ENCODE data around the gene ADAMTS4. TPM values are rescaled to one million over a fixed set of nuclear protein-coding genes. Genes with fewer than 3 reads are reported as not detected.
A peak's percentile ranks its signal among the peaks of the same experiment; 100 is the strongest.

Gene ADAMTS4
- total RNA-seq, 2 donors from 2014 or later: 1.0 to 3.3 TPM

DNA sequence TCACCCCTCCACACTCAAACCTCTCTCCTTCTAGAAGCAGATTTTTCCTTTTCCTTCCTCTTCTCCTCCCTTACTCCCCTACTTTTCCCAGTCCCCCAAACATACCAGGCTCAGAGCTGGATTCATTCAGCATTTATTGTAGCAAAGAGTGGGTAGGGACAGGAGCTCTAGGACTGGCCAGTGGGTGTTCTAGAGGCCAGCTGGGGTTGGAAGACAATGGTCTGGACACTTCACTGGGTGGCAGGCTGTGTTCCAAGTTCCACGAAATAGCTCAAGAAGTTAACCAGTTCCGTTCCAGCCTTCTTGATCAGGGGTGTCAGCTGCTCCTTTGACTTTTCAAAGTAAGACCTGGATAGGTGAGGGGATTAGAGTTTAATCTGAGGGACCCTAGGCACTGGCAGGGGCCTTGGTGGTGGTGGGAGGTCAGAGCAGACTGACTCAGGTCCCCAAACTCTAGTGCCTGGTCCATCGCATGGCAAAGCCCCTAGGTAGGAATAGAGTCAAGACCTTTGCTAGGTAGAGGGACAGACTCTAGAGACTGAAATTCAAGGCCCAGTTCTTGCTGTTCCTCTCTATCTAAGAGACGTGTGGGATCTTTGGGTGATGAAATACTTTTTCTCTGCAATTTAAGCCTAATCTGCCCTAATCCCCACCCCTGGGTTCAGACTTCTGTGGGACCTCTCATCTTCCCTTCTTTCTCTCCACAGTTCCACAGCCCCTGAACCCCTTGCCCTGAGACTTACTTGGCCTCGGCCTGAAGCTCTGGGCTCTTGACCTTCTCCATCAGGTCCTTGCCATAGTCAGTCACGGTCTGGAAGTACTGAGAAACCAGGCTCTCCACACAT, 23.5 kb upstream of the ADAMTS4 start:
- no peak for ATAC-seq

DNA sequence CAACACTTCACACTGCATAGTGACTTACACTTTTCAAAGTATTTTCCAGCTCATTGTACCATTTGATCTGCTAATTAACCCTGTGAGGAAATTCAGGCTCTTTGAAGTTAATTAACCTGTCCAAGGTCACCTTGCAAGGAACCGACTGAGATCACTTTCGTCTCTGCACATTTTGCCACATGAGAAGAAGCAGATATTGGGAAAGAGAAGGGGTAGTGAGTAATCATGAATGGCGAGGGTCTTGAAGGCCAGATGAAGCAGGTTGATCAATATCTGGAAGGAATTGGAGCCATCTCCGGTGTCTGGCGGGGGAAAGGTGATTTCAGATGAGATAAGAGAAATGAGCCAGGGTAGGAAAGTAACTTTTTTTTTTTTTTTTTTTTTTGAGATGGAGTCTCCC, 21.1 kb upstream of the ADAMTS4 start:
- DNase-seq (no peak), ATAC-seq (no peak)
- intact Hi-C loops (cut with DNase I, micrococcal nuclease): loop anchor here in 1 of 2 donors (10.0 kb wide), 1 partner anchor 165 kb away; no protein-coding TSS in a partner anchor

More for the DNA sequence above, 23.5 kb upstream of the ADAMTS4 start:
- intact Hi-C loops (cut with DNase I, micrococcal nuclease): loop anchor here in 1 of 2 donors (10.0 kb wide), 1 partner anchor 162 kb away; no protein-coding TSS in a partner anchor
- no peak for DNase-seq

DNA sequence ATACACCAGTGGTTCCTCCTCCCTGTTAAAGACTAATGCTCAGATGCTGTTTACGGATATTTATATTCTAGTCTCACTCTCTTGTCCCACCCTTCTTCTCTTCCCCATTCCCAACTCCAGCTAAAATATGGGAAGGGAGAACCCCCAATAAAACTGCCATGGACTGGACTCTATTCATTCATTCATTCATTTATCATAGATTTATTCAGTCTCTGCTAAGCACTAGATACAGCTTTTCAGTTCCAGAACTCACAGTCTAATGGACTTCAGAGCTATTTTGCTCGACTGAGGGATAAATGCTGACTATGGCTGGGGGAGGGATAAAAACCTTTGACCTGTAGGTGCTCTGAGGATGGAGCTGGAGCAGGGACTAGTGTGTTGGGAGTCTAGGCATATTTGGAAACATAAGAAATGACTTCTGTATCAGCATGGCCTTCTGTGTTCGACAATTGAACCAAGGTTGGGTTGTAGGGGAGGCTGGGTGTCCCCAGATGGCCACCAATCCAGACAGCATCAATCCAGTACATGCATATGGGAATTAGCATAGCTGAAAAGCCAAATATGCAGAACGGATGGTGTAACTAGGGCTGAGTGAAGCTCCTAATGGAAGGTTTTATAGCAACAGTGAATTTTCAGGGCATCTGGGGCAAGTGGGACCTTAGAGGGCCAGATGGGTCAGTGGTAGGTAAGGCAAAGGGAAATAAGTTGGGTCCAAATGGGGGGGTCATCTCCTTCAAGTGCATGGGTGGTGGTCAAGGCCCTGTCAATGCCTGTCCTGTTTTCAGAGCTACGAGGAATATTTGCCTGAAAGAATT, 20.4 kb upstream of the ADAMTS4 start:
- intact Hi-C loops (cut with DNase I, micrococcal nuclease): no loop called here
- DNase-seq (no peak), ATAC-seq (no peak)

DNA sequence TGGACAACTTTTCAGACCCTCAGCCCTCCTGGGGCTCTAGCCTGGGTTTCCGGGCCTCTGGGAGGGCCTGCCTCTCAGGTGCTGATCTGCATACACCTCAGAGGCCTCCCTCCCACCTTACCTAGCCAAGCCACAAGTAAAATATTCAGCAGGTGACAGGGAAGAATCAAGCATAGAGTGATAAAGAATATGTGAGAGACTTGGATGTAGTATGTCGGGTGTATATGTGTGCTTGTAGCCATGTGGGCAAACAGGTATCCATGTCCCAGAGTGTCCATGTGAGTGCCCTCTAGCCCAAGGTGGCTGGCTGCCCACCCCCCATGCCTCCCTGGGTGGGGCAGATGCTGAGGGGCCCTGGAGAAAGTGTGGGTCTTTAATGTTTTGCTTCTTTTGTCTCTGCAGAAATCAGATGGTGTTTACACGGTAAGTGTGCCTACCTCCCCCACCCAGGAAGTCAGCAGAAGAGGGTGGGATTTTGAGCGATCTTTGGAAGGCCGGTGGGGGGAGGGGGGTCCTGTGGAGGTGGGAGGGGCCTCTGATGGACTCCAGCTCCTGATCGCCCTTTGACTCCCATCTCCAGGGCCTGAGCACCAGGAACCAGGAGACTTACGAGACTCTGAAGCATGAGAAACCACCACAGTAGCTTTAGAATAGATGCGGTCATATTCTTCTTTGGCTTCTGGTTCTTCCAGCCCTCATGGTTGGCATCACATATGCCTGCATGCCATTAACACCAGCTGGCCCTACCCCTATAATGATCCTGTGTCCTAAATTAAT, 19.6 kb upstream of the ADAMTS4 start:
- intact Hi-C loops (cut with DNase I, micrococcal nuclease): no loop called here
- ATAC-seq (no peak), DNase-seq (no peak)

DNA sequence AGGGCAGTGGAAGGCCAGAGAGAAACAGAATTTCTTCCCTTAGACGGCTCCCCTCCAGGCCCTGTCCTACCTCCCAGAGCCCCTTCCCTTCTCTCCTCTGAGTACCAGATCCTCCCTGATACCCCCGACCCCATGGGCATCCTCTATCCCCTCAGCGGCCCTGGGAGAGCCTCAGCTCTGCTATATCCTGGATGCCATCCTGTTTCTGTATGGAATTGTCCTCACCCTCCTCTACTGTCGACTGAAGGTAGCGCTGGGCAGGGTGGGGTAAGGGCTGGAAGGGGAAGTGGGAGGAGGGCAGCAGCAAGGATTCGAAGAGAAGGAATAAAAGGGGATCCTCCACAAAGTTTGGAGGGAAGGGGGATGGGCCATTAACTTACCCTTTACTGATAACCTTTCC, 19.0 kb upstream of the ADAMTS4 start:
- ATAC-seq: no peak
- intact Hi-C loops (cut with DNase I, micrococcal nuclease): no loop called here
- DNase-seq: no peak

DNA sequence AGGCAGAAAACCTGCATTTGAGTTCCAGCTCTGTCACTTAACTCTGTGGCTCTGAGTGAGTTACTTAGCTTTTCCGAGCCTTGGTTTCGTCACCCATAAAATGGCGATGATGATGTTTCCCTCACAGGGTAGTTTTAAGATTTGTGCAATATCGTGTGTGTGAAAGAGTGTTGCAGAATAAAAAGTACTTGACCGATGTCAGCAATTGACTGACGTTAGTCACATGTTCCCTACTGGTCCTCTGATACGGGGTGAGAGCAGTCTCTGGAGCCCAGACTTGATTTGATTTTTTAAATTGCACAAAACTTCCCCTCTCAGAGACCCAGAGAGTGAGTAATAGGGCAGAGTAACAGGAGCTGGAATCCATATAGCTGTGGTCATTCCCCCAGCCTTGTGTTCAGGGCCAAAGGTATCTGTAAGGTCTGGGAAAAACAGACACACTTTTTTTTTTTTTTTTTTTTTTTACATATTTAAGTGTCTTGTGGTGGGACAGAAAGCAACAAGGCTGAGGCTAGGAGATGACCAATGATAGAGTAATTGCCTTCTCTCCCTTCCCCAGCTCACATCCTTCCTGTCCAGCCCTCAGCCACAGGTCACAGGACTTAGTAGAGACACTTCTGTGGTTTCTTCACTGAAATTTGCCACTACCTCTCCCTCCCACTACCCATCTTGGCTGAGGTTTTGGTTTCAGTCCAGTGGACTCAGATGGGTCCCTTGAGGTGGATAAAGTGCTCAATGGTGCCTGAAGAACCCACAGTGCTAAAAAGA, 18.3 kb upstream of the ADAMTS4 start:
- ATAC-seq (peak; percentile 29), DNase-seq (no peak)
- intact Hi-C loops (cut with DNase I, micrococcal nuclease): no loop called here

DNA sequence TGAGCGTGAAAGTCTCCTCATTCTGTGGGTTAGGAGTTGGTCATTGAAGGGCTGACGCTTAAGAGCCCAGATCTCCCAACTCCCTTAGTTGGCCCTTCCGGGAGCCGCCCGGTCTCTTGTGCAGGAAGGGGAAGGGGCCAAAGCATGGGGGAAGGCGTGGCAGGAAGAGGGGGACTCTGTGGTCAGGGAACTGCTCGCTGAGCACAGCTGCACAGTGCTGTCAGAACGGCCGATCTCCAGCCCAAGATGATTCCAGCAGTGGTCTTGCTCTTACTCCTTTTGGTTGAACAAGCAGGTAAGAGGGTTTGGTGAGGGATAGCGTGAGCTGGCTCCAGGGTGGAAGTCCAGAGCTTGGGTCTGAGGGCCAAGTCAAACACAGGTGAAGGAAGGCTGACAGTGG, 16.2 kb upstream of the ADAMTS4 start, which contains the start of gene FCER1G:
FCER1G (plus strand) TSS at position 220 of the 400 bp plus-strand sequence; CDS start at position 247, 27 bp downstream.
- peak in 1 of 2 donors; percentile 50 for DNase-seq
- peak; percentile 42 for ATAC-seq
- intact Hi-C loops (cut with DNase I, micrococcal nuclease): no loop called here

DNA sequence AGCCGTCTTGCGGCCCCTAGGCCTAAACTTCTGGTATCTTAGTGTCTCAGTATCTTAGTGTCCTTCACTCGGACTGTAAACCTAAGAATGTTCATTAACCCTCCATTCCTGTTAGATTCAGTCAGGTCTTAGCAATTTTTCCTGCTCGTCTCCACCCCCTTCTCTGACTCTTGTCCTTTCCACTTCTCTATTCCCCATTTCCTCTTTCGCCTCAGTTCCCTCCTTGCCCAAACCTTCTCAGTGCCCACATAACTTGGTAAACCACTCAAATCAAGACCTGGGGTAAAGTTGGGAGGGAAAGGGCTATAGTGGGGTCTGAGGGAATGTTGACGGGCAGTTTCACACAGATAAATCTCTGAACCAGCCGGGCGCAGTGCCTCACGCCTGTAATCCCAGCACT, 15.5 kb upstream of the ADAMTS4 start:
- no peak for ATAC-seq
- intact Hi-C loops (cut with DNase I, micrococcal nuclease): no loop called here
- DNase-seq: no peak

DNA sequence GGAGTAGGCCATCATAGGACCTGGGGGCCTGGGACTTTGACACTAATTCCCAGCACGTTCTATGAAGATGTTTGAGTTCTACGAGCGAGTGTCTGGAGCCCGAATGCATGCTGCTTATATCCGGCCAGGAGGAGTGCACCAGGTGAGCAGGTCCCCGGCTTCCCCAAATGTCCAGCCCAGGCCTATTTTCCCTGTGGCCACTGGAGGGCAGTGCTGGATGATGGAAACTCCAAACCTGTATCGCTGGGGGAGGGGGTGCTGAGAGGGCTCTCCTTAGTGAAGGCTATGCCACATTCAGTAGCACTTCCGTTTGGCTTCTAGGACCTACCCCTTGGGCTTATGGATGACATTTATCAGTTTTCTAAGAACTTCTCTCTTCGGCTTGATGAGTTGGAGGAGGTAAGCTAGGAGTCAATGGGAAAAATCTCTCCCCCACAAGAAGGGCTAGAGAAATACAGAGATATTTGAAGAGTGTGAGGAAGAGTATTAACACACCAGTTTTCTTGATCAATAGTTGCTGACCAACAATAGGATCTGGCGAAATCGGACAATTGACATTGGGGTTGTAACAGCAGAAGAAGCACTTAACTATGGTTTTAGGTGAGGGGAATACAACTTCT, 11.0 kb upstream of the ADAMTS4 start:
- ATAC-seq (peak; percentile 90), DNase-seq (peak; percentile 74 to 79)
- intact Hi-C loops (cut with DNase I, micrococcal nuclease): no loop called here

DNA sequence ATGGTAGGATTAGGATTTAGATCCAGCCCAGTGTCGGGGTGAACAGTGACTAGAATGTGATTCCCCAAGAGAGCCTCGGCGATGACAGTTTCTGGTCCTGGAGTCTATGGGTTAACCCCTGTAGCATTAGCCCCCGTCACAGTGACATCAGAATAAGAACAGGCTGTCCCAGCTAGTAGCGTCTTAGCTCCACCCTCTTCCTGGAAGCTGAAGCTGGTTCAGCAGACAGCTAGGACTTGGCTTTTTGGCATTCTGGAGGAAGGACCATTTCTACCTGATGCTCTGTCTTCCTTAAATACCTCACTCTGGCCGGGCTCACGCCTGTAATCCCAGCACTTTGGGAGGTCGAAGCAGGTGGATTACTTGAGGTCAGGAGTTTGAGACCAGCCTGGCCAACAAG, 8.3 kb upstream of the ADAMTS4 start:
- peak in 1 of 2 donors; percentile 55 for DNase-seq
- intact Hi-C loops (cut with DNase I, micrococcal nuclease): no loop called here
- no peak for ATAC-seq

DNA sequence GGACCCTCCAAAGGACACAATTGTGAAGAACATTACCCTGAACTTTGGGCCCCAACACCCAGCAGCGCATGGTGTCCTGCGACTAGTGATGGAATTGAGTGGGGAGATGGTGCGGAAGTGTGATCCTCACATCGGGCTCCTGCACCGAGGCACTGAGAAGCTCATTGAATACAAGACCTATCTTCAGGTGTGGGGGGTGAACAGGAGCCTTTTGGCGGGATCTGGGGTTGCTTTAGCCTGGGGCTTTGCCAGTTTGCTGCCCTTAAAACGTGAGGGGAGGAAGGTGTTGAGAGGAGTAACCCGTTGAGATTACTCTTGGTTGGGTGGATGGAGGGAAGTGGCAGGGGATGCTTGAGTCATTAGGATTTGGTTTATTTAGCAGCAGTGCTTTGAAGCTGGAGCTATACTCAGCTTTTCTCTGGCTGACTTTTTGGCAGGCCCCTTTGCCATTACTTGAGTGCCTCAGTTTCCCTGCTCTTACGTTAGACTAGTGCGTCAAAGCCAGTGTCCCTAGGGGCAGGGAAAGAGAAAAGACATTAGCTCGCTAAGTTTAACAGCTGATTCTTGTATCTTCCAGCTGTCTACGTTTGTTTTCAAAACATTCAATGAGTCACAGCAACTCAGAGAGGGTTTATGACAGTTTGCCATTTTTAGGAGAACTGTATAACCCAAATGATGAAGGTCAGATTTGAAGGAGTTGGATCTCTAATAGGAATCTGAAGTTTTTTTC, 7.7 kb upstream of the ADAMTS4 start:
- intact Hi-C loops (cut with DNase I, micrococcal nuclease): no loop called here
- DNase-seq: no peak
- ATAC-seq: no peak

DNA sequence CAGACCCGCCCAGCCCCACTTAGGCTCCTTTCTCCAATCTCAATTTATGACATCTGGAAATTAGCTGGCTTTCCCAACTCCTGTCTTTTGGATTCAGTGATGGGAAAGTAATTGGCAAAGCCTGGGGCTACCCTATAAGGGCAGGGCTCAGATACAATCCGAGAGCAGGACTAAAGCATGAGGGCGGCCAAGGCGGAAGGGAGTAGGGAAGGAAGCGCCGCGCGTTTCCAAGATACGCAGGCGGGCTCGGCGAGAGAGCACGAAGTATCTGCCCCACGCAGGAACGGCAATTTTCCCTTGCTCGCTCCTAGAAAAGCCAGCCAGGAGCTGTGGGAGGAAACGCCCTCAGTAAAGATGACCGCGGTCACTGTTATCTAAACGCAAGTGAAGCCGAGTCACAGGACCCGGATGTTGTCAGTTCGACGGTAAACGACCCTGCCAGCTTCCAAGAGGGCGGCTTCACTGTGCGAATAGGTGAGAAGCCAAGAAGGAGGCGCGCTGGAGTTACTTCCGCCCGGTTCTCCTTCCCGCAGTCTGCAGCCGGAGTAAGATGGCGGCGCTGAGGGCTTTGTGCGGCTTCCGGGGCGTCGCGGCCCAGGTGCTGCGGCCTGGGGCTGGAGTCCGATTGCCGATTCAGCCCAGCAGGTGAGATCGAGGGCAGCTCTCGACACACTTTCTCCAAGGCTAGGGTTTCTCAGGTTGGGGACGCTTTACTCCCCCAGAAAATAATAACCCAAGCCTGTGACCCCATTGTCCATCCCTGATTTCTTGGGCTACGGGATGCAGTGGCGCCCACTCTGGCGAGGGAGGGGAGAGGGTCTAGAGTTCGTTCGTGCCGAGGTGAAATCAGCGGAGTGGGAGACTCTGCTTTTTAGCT, 3.2 kb upstream of the ADAMTS4 start, which contains the start of gene NDUFS2:
NDUFS2 (plus strand) TSS at position 532 of the 877 bp plus-strand sequence; CDS start at position 551, 19 bp downstream.
- DNase-seq (peak; percentile 98 to 99), ATAC-seq (peak; percentile 96)
- intact Hi-C loops (cut with DNase I, micrococcal nuclease): no loop called here

DNA sequence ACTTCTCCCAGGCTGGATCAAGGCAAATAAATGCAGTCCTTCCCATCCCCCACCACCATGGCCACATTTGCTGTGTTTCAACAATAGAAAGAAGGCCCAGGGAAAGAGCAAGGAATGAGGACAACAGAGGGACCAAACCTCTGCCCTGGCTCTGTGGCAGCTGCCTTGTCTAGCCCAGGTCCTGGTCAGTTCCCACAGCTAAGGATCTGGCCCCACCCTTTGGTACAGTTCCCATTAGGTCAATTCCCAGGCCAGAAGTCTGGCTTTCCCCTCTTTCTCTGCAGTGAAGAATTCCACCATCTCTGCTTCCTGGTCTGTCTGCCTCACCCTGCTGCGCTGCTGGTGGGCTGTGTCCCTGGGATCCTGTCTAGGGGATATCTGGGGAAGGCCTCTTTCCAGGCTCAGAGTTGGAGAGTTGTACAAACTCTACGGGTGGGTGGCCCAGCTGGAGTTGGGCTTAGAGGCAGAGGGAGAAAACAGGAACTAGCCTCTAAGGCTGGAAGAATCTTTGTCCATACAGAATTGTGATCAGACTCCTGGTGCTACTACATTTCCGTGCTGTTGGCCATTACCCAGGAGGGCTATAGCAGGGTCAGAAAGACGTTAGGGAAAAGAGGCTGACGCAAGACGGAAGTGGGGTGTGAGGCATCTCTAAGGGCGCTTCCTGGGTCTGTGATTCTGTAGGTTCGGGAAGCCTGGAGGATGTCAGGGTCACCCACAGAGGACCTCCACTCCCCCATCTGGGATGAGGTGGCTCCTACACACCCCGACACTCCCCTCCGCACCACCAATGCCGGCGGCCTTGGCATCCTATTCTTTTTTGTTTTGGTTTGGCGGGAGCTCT, 2.4 kb upstream of the ADAMTS4 start:
- intact Hi-C loops (cut with DNase I, micrococcal nuclease): no loop called here
- peak; percentile 46 to 55 for DNase-seq
- no peak for ATAC-seq

DNA sequence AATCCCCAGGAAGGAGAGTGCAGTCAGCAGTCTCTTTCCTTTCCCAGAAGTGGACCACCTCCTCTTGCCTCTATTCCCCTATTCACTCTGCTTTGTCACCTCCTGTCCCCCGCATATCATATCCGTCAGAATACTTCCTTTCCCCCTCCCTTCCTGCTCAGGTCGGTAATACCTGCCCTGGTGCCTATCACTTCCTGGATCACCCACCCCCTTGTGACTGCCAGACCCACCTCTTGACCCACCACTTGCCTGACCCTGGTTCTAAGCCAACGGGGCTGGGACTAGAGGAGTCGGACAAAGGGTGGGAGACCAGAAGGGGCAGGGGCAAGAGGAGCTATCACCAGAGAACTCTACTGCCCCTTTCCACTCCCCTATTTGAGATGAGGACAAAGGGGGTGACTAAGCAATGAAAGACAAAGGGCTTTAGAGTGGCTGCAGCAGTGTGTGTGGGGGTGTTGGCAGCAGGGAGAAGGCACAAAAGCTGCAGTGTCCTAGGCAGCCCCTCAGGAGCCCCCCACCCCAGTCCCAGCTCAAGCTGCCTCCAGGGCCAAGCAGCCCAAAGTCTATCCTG, 1.7 kb upstream of the ADAMTS4 start:
- intact Hi-C loops (cut with DNase I, micrococcal nuclease): no loop called here
- ATAC-seq (no peak), DNase-seq (no peak)

Measured in left colon (tissue), 2 donors.